Ishikawa (cell line): ENCODE results near the gene KRTAP5-1.

Experiments used
- CEBPB ChIP-seq: IDR thresholded peaks from 2 replicates; pipeline ENCODE4 v1.6.1; 2012
- CREB1 ChIP-seq: IDR thresholded peaks from 2 replicates; pipeline ENCODE4 v1.6.1; 2012; ENCODE audit warnings: low read depth
- EGR1 ChIP-seq: IDR thresholded peaks from 2 replicates; pipeline ENCODE4 v1.6.1; 2012
- EP300 ChIP-seq: IDR thresholded peaks from 2 replicates; pipeline ENCODE4 v1.6.1; 2012; ENCODE audit warnings: borderline replicate concordance
- FOXM1 ChIP-seq: IDR thresholded peaks from 2 replicates; pipeline ENCODE4 v1.6.1; 2012; ENCODE audit warnings: low read depth, borderline replicate concordance
- NFIC ChIP-seq: IDR thresholded peaks from 2 replicates; pipeline ENCODE4 v1.6.1; 2012
- RAD21 ChIP-seq: IDR thresholded peaks from 2 replicates; pipeline ENCODE4 v1.6.1; 2012; ENCODE audit warnings: low read depth
- TAF1 ChIP-seq: IDR thresholded peaks from 2 replicates; pipeline ENCODE4 v1.6.1; 2012; ENCODE audit warnings: low read depth, mild to moderate bottlenecking
- TCF12 ChIP-seq: IDR thresholded peaks from 2 replicates; pipeline ENCODE4 v1.6.1; 2012; ENCODE audit warnings: low read depth
- TEAD4 ChIP-seq: IDR thresholded peaks from 2 replicates; pipeline ENCODE4 v1.6.1; 2012
- YY1 ChIP-seq: IDR thresholded peaks from 2 replicates; pipeline ENCODE4 v1.6.1; 2012; ENCODE audit warnings: low read depth
- ZBTB7A ChIP-seq: IDR thresholded peaks from 2 replicates; pipeline ENCODE4 v1.6.1; 2012; ENCODE audit warnings: low read depth
- TF ChIP-seq, protein P1 (sequence below): IDR thresholded peaks from 2 replicates; pipeline ENCODE4 v1.6.1; 2012; ENCODE audit warnings: low read depth, mild to moderate bottlenecking
- TF ChIP-seq, protein P2 (sequence below): IDR thresholded peaks from 2 replicates; pipeline ENCODE4 v1.6.1; 2012
- TF ChIP-seq, protein P3 (sequence below): IDR thresholded peaks from 2 replicates; pipeline ENCODE4 v1.6.1; 2012

The KRTAP5-1 gene

DNA sequence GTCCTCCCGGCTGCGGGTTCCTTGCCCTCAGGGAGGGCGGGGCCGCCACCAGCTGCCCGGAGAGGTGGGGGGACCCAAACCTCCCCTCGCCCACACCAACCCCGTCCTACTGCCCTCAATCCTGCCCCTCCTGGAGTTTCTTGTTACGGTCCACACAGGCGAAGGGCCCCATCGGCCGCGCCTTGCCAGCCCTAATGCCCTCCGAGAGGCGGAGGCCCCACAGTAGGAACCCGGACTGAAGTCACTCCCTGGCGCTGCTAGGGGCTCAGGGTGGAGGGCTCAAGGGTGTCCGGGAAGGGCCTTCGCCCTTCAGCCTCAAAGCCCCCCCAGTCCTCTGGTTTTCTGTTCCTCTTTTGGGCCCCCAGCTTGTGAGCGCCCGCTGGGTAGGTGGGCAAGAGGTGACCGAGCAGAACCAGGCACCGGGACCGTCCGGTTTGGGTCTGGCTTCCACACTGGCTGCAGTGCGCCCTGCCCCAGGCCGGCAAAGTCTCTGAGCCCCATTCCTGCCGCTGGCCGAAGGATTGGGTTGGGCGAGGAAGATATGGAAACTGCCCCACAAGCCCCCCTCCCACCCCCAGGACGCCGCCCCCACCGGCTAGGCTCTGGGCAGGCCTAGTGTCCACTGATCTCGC is 37.5 kb downstream of the KRTAP5-1 start:
- no peak for TF ChIP-seq TAF1
- no peak for TF ChIP-seq CEBPB
- TF ChIP-seq CREB1: no peak
- TF ChIP-seq ZBTB7A: no peak
- TF ChIP-seq EP300: no peak
- no peak for TF ChIP-seq NFIC
- TF ChIP-seq FOXM1: no peak

DNA sequence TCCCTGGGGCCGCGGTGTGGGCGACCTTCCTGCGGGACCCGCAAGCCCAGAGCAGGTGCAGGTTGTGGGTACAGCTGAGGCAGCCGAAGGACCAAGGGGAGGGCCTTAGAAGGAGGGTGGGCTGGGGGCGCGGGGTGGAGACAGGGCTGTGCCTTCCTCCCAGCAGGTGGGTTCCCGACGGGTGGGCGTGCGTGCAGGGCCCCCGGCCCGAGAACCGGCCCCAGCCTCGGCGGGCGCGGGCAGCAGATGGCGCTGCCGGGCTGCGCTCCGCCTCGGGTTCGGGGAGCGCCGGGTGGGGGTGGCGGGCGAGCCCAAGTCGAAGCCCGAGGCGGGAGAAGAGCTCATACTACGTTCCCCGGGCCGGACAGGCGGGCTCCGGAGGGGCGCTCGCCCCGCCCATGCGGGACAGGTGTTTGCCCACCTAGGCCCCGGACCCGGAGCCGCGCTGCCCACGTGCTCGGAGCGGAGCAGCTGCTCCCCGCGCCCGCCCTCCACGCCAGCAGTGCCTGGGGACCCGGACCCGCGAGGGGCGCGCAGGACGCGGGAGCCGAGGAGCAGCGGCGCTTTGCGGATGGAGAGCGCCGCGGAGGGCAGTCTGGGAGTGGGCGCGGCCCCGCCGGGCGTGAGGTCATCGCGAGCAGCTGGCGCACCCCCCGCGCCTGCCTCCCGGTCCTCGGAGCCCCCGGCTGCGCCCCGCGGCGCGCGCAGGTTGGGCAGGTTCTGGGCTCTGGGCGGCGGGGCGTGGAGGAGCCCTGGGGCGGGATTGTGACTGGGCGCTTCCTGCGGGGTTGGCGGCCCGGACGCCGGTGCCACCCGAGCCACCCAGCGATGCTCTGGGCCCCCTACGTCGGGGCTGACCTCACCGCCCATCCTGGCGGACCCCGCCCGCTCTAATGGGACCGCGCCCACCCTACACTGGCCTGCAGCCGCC is 38.3 kb downstream of the KRTAP5-1 start:
- TF ChIP-seq, protein P1, sequence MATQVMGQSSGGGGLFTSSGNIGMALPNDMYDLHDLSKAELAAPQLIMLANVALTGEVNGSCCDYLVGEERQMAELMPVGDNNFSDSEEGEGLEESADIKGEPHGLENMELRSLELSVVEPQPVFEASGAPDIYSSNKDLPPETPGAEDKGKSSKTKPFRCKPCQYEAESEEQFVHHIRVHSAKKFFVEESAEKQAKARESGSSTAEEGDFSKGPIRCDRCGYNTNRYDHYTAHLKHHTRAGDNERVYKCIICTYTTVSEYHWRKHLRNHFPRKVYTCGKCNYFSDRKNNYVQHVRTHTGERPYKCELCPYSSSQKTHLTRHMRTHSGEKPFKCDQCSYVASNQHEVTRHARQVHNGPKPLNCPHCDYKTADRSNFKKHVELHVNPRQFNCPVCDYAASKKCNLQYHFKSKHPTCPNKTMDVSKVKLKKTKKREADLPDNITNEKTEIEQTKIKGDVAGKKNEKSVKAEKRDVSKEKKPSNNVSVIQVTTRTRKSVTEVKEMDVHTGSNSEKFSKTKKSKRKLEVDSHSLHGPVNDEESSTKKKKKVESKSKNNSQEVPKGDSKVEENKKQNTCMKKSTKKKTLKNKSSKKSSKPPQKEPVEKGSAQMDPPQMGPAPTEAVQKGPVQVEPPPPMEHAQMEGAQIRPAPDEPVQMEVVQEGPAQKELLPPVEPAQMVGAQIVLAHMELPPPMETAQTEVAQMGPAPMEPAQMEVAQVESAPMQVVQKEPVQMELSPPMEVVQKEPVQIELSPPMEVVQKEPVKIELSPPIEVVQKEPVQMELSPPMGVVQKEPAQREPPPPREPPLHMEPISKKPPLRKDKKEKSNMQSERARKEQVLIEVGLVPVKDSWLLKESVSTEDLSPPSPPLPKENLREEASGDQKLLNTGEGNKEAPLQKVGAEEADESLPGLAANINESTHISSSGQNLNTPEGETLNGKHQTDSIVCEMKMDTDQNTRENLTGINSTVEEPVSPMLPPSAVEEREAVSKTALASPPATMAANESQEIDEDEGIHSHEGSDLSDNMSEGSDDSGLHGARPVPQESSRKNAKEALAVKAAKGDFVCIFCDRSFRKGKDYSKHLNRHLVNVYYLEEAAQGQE: no peak
- TF ChIP-seq RAD21 (peak; percentile 79), TEAD4 (peak; percentile 38), NFIC (peak; percentile 22; the same call in 1 of the 2 replicates), FOXM1 (0 out of 2 replicates have a peak, but pooled peaks have one; percentile 14), TCF12 (peak; percentile 86; the same call in 1 of the 2 replicates), TAF1 (no peak), CEBPB (no peak), ZBTB7A (peak; percentile 99), CREB1 (no peak), EP300 (peak; percentile 32; the same call in 1 of the 2 replicates), YY1 (no peak), EGR1 (no peak; the same call in 1 of the 2 replicates)
- TF ChIP-seq, protein P2, sequence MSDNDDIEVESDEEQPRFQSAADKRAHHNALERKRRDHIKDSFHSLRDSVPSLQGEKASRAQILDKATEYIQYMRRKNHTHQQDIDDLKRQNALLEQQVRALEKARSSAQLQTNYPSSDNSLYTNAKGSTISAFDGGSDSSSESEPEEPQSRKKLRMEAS: peak; percentile 52
- TF ChIP-seq, protein P3, sequence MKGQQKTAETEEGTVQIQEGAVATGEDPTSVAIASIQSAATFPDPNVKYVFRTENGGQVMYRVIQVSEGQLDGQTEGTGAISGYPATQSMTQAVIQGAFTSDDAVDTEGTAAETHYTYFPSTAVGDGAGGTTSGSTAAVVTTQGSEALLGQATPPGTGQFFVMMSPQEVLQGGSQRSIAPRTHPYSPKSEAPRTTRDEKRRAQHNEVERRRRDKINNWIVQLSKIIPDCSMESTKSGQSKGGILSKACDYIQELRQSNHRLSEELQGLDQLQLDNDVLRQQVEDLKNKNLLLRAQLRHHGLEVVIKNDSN: no peak

DNA sequence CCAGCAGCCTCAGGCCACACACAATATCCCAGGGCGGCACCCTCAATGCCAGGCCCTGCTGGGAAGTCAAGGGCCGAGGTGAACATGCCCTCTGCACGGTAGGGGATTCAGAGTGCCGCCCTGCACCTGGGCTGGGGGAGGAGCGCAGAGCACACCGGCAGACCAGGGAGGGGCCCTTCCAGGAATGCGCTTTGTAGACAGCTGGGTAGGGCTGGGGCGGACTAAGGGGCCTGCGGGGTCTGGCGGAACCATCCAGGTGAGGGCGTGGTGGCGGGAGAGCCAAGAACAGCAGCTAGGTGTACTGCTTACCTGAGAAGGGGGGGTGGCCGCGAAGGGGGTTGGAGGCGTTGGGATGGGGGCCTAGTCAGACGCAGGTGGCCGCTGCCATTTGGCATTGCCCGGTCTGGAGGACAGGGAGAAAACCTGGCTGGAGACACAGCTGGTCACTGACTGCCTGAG is 39.0 kb downstream of the KRTAP5-1 start:
- TF ChIP-seq, protein P2: 0 out of 2 replicates have a peak, but pooled peaks have one; percentile 19
- TF ChIP-seq EP300 (peak; percentile 49; the same call in 1 of the 2 replicates), RAD21 (no peak), NFIC (peak; percentile 17; the same call in 1 of the 2 replicates), TCF12 (peak; percentile 92), TEAD4 (peak; percentile 78)

DNA sequence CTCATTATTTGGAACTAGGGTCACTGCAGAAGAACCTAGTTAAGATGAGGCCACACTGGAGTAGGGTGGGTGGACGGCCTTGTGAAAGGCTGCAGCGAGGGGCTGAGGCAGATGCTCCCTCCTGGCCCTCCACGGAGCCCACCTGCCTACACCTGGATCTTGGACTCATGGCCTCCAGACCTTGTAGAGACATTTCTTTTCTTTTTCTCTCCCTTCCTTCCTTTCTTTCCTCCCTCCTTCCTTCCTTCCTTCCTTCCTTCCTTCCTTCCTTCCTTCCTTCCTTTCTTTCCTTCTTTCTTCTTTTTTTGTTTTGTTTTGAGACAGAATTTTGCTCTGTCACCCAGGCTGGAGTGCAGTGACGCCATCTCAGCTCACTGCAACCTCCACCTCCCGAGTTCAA is 39.7 kb downstream of the KRTAP5-1 start:
- TF ChIP-seq EP300: no peak
- no peak for TF ChIP-seq CREB1
- TF ChIP-seq YY1: no peak
- TF ChIP-seq, protein P1: no peak
- TF ChIP-seq CEBPB: no peak
- TF ChIP-seq EGR1: no peak
- no peak for TF ChIP-seq NFIC
- TF ChIP-seq, protein P3: no peak
- no peak for TF ChIP-seq RAD21
- TF ChIP-seq, protein P2: no peak
- TF ChIP-seq TCF12: no peak
- TF ChIP-seq FOXM1: no peak
- TF ChIP-seq ZBTB7A: no peak
- TF ChIP-seq TAF1: no peak
- no peak for TF ChIP-seq TEAD4

DNA sequence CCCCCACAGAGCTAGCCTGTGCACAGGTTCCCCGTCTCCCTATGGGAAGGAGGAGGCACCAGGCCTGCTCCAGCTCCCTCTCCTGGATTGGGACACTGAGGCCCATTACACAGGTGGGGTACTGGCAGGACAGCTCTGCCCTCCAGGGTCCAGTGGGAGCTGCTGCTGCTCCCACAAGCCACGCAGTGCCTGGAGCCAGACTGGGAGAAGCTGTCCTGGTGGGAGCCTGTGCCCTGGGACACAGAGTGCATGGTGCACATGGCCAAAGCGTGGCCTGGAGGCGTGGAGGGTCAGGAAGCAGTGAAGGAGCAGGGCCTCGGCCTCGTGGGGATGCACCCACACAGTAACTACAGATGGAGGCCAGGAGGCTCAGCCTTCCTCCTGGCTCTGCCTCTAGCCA is 40.5 kb downstream of the KRTAP5-1 start:
- TF ChIP-seq RAD21: no peak
